ENCODE measurements around the gene C14orf180. TPM values are rescaled to one million over a fixed set of nuclear protein-coding genes. Genes with fewer than 3 reads are reported as not detected.

C14orf180 gene
- total RNA-seq, 1 donor from 2014 or later = not detected

DNA sequence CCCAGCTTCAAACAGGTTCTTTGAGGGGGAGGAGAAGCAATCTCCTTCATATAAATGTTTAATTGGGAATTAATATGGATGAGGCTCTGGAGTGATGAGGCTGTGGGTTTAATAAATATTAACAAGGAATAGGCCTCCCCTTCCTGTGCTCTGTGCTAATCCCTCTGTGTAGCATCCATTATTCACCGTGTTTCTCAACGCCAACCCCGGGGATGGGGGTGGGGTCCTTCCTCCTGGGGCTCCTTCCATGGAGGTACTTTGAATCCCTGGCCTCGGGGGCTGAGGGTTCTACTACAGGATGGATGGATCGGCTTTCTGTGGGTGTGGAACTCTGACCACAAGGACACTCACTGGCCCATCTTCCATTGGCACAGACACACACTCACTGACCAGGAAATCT is 59.9 kb downstream of the C14orf180 start:
- Histone ChIP-seq H3K27me3 (no peaks in the 10 kb centered on the region), H4K20me1 (ENCODE audit: low read depth) (no peaks in the 10 kb centered on the region), H3F3A (ENCODE audit: low read depth) (no peaks in the 10 kb centered on the region), H3K79me2 (ENCODE audit: low read depth) (no peaks in the 10 kb centered on the region), H3K9me3 (ENCODE audit: low read depth) (no peaks in the 10 kb centered on the region), H3K36me3 (no peaks in the 10 kb centered on the region), H3K9ac (no peak overlapping the region), H3K4me2 (no peak overlapping the region), H3K4me1 (peaks cover 3% of the 10 kb centered on the region), H2AFZ (replicated peaks) (no peak overlapping the region), H3K27ac (no peak overlapping the region), H3K4me3 (no peak overlapping the region)
- DNase-seq (ENCODE audit: low spot score) = no peak
- TF ChIP-seq, protein P1, sequence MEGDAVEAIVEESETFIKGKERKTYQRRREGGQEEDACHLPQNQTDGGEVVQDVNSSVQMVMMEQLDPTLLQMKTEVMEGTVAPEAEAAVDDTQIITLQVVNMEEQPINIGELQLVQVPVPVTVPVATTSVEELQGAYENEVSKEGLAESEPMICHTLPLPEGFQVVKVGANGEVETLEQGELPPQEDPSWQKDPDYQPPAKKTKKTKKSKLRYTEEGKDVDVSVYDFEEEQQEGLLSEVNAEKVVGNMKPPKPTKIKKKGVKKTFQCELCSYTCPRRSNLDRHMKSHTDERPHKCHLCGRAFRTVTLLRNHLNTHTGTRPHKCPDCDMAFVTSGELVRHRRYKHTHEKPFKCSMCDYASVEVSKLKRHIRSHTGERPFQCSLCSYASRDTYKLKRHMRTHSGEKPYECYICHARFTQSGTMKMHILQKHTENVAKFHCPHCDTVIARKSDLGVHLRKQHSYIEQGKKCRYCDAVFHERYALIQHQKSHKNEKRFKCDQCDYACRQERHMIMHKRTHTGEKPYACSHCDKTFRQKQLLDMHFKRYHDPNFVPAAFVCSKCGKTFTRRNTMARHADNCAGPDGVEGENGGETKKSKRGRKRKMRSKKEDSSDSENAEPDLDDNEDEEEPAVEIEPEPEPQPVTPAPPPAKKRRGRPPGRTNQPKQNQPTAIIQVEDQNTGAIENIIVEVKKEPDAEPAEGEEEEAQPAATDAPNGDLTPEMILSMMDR (IDR thresholded peaks at IDR 0.05) = no peak
- TF ChIP-seq EZH2phosphoT487 (IDR thresholded peaks at IDR 0.05) (no peak), EZH2 (IDR thresholded peaks at IDR 0.05) (no peak)
- Mint-ChIP-seq H3K4me1 (peaks cover 6% of the 10 kb centered on the region), H3K36me3 (no peaks in the 10 kb centered on the region), H3K27me3 (ENCODE audit: insufficient read depth, low read depth) (peaks cover 14% of the 10 kb centered on the region), H3K4me3 (no peak overlapping the region), H3K9me3 (no peaks in the 10 kb centered on the region), H3K27ac (no peak overlapping the region)

Other genes with a start within 250 kb of the C14orf180 start
- gene TMEM179, start 25.0 kb downstream of the C14orf180 start, total RNA-seq (ENCODE audit: low replicate concordance) = 0.77 and 12.1 TPM in 2 replicates
- 7.8 and 24.0 TPM in 2 replicates for gene INF2, start 109.9 kb downstream of the C14orf180 start, total RNA-seq (ENCODE audit: low replicate concordance)
- gene ADSS1, start 144.5 kb downstream of the C14orf180 start, total RNA-seq (ENCODE audit: low replicate concordance) = 25.3 and 26.4 TPM in 2 replicates
- 139 and 231 TPM in 2 replicates for gene SIVA1, start 173.4 kb downstream of the C14orf180 start, total RNA-seq (ENCODE audit: low replicate concordance)
- 67.2 and 92.4 TPM in 2 replicates for gene AKT1, start 216.0 kb downstream of the C14orf180 start, total RNA-seq (ENCODE audit: low replicate concordance)
- gene ZBTB42, start 221.3 kb downstream of the C14orf180 start, total RNA-seq (ENCODE audit: low replicate concordance) = 0.41 and 1.1 TPM in 2 replicates

Data from neural progenitor cell (in vitro differentiated cells).